ENCODE results near the gene HLA-E.

- TF ChIP-seq POLR2A (IDR thresholded peaks at IDR 0.05; ENCODE audit: low read depth, low read length): no peak
- no peak for TF ChIP-seq POLR2AphosphoS5 (IDR thresholded peaks at IDR 0.05; ENCODE audit: low read depth, low read length)
- no peak for TF ChIP-seq TAF1 (IDR thresholded peaks at IDR 0.05; ENCODE audit: borderline replicate concordance, low read depth, low read length)
Measured at GRCh38 chr6:30485236-30485635, 4.1 kb upstream of the HLA-E start.

Data from GM12892 (cell line).